GM19438 (cell line): ENCODE data around the gene ATP1B2.

Experiments
- ATAC-seq: cut with Tn5 transposase; IDR thresholded peaks from one replicate; pipeline ENCODE4 v1.9.1; 2021; ENCODE audit warnings: low read depth; ENCODE audit not compliant: unreplicated experiment

ATP1B2 gene

GRCh38 chr17:7706631-7707354 is 56.1 kb downstream of the ATP1B2 start:
- no peak for ATAC-seq
